GM21529 (cell line): ENCODE data around the gene HAGH.
A peak's percentile ranks its signal among the peaks of the same experiment; 100 is the strongest.

Experiments
- ATAC-seq: cut with Tn5 transposase; IDR thresholded peaks from one replicate; pipeline ENCODE4 v1.9.1; 2021; ENCODE audit not compliant: unreplicated experiment

Gene HAGH

DNA sequence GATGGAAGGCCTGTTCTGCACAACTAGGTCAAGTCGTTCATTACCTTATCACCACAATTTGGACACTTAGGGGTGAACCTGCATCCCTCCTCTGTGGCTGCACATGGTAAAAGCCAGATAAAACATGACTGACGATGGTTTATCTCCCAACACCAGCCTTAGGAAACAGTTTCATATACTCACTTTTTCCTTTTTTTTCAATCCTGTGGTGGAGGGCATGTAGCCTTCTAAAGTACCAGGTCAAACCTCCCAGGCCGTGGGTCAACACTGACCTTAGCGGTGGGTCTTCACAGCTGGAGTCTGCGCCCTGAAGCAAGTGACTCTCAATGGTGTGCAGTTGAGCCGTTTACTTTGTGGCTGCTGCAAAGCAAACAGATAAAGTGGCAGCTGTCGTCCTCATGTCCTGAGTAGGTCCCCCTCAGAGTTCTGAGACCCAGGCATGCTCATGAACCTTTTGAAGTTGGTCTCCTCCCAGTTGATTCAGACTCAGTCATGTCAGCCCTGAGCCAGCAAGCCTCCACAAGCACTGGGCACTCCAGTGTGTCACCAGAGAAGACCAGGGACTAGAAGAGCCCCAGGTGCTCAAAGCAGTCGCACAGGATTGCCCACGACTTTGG lies 6.3 kb upstream of the HAGH start:
- no peak for ATAC-seq

DNA sequence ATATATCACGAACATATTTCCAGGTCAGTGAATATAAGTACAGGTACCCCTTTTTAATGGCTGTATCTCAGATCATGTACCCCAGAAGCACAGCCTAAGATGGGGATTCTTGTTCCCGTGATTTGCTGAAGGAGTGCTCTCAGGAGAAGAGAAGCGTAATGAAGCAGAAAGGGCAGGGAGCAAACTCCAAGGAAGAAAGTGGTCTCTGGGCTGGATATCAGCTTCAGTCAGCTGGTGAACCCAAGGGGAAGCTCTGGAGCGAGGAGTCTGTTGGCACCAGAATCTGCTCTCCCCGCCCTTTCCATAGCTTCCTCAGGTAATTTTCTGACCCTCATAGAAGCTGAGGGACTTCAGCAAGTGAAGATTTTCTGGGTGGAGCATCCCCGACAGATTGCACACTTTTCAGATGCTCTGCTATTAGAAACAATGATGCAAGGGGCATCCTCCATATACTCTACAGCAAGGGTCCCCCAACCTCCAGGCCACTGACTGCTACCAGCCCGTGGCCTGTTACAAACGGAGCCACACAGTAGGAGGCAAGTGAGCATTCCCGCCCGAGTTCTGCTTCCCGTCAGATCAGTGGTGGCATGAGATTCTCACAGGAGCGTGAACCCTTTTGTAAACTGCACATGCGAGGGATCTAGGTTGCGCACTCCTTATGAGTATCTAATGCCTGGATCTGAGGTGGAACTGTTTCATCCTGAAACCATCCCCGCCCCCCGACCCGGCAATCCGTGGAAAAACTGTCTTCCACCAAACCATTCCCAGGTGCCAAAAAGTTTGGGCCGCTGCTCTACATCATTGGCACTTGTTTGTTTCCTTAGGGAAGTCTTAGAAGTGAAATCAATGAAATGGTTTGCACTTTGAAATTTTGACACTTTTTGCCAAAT lies 4.8 kb upstream of the HAGH start:
- no peak for ATAC-seq

DNA sequence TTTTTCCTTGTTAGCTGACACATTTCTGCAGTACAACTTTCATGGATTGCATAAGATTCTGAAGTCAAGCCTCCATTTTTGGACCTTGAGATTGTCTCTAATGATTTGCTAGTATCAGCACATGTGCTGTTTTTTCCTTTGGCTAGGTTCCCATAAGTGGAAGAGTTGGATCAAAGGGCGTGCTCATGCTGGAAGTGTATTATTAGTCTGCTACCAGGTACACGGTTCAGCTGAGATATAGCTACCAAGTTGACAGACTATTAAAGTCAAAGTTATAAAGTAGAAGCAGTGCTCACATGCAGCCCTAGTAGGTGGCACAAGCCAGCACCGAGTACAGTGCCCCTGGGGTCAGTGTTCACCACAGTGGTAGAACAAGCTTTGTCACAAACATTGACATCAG lies 3.6 kb upstream of the HAGH start:
- ATAC-seq, result no peak

- no peak for ATAC-seq
Measured at GRCh38 chr16:1828645-1829410, 2.2 kb upstream of the HAGH start.

DNA sequence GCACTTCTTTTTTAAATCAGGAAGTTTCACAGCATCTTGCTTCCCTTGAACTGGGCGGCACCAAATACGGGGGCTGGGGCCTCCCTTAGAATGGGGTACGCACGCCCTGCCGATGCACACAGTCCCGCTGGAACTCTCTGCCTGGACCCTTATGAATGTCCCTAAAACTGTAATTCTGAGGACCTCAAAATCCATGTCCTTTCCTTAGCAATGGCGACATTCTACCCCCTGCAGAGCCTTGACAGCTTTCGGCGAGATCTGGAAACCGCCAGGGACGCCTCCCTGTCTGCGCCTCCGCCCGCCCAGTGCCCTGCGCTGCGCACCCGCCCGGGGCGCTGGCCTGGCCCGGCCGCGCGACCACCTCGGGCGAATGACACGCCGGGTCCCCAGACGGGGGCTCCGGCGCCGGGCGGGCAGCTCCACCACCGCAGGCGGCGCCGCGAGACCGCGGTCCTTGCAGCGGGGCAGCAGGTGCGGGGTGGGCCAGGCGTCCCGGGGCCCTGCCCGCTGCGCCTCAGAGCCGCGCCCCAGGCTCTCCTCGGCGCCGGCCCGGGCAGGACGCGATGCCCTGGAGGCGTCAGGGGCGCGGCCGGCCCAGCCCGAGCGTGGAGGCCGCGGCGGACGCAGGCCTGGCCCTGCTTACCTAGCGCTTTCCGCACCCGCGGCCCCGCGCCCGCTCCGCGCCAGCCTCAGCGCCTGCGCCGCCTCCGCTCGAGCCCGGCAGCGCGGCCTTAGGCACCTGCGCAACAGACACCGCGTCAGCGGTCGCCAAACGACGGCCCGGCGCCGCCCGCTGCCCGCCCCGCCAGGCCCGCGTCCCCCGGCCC lies 548 bp downstream of the HAGH start:
- peak; percentile 39 for ATAC-seq

DNA sequence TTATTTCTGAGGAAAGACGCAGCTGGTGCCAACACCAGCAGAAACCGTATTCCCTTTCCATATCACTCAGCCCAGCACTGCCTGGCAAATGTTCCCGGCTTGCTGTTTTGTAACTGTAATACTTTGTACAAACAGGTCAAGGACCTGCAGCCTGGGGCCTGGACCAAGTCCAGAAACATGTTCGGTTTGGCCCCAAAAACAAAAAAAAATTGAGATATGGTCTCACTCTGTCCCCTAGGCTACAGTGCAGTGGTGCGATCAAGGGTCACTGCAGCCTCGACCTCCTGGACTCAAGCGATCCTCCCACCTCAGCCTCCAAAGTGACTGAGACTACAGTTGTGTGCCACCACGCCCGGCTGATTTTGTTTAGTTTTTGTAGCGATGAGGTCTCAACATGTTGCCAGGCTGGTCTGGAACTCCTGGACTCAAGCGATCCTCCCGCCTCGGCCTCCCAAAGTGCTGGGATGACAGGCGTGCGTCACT lies 1.2 kb downstream of the HAGH start:
- no peak for ATAC-seq

DNA sequence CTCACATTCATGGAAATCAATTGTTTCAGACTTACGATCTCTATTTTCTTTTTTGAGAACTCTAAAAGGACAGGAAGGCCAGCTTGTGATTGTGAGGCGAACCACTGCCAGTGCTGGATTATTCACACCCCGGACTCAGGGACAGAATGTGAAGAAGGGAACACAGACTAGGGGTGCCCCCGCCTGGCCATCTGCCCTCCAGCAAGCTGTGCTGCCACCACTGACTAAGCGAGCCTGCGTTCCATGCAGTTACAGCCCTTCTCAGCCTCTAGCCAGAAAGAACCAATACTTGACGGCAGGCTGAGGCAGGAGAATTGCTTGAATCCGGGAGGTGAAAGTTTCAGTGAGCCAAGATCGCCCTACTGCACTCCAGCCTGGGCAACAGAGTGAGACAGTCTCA lies 2.8 kb downstream of the HAGH start:
- no peak for ATAC-seq

GRCh38 chr16:1822801-1823200 lies 3.8 kb downstream of the HAGH start:
- ATAC-seq, result no peak

DNA sequence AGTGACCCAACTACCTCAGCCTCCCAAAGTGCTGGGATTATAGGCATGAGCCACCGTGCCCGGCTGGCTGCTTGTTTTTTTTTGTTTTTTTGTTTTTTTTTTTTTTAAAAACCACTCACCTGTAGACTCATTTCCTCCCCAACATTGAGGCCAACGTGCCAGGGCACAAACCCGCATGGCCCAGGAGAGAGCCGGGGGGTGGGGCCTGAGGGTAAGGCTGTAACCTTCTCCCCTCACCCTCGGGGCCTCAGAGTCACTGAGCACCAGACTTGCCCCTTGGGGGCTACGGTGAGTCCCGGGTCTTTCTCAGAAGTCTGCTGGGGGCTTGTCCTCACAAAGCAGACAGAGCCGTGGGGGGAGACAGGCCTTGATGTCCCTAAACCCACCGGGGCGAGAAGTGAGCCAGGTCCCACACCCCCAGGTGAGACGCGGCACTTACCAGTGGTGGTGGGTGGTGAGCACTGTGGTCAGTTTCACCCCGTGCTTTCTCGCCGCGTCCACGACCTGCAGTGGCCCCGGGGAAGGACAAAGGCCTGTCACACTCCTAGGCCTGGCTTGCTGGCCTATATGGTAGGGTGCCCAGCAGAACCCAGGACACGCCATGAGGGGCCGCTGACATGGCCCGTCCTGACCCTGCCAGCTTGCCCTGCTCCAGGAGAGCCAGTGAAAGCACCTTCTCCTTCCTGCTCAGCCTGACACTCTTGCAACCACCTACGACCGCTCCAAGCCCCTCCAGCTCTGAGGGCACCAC lies 4.6 kb downstream of the HAGH start:
- no peak for ATAC-seq

DNA sequence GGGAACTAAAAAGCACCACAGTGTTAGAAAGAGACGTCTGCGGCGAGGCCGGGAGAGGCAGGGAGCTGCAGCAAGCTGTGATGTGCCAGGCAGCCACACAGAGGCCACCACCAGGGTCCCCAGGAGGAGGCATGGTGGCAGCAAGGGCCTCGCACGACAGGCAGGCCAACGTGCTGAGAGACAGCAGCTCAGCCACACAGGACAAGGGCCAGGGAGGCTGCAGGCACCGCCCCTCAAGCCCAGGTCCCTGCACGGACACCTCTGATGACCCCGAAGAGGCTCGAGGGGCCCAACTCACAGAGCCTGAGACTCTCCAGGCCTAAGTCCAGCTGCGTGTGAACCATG lies 5.7 kb downstream of the HAGH start:
- ATAC-seq, result no peak

- ATAC-seq, result no peak
Measured at GRCh38 chr16:1820096-1820945, 6.3 kb downstream of the HAGH start.

GRCh38 chr16:1819611-1820010 lies 7.0 kb downstream of the HAGH start:
- no peak for ATAC-seq

GRCh38 chr16:1818873-1819525 lies 7.6 kb downstream of the HAGH start:
- no peak for ATAC-seq

DNA sequence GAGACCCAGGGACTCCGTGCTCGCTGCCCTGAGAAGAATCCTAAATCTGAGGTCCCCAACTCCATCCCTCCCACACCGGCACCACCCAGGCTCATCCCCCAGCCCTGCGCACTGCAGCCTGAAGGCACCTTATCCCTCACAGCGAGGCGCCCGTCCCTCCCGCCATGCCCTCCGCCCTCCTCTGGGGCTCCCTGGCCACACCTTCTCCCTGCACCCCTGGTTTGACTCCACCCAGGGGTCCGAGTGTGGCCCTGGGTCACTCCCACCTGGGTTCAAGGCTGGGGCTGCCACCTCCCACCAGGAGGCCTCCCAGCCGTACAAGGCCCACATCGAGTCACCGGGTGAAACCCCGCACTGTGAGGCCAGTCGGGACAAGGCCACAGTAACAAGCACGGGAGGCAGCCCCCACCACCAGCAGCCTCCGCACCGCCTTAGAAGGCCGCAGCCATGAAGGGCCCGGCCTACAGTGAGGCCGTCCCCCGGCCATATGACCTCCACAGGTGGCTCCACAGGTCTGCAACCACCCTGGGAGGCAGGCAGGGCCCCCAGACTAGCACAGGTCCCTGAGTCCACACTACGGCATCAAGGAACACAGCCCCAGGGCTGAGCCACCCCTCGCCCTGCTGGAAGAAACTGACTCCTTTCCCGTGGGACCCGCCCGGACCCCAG lies 8.3 kb downstream of the HAGH start:
- ATAC-seq, result no peak

- ATAC-seq, result no peak
Measured at GRCh38 chr16:1817716-1818115, 8.9 kb downstream of the HAGH start.

DNA sequence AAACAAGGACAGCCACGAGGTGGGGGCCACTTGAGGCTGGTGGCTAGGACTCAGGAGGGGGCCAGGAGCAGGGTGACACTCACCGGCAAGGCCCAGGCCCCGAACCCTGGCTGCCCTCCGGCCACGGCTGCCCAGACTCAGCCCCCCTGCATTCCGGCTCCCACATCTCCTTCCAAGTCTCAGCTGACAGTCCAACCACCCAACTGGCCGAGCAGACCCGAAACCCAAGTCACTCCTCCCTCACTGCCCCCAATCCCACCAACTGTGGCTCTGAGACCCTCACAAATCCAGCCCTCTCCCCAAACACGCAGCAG lies 9.4 kb downstream of the HAGH start:
- ATAC-seq, result no peak

GRCh38 chr16:1816396-1817275 lies 10.0 kb downstream of the HAGH start:
- ATAC-seq, result no peak
